IPS-20b (cell line): Measurements from ENCODE around the gene PLAAT5.
"Not testable (repeated sequence)": the region's sequence is repeated elsewhere in the genome, so short reads cannot be mapped to it uniquely, and the experiment has no call there.

Source experiments
- H3K27ac ChIP-seq: one replicate; pipeline ENCODE4 v1.5.1; 2013; ENCODE audit warnings: low read length
- H3K27me3 ChIP-seq: 2 replicates; pipeline ENCODE4 v1.6.1; 2013; ENCODE audit warnings: mild to moderate bottlenecking, low read length, inconsistent platforms; ENCODE audit not compliant: insufficient read depth
- H3K36me3 ChIP-seq: 2 replicates; pipeline ENCODE4 v1.6.1; 2013; ENCODE audit warnings: low read depth, mild to moderate bottlenecking, inconsistent platforms, low read length, moderate library complexity; ENCODE audit not compliant: insufficient read depth
- H3K4me1 ChIP-seq: 2 replicates; pipeline ENCODE4 v1.6.1; 2013; ENCODE audit warnings: mild to moderate bottlenecking, control low read depth, inconsistent platforms, low read length, moderate library complexity; ENCODE audit not compliant: insufficient read depth
- H3K4me3 ChIP-seq: 2 replicates; pipeline ENCODE4 v1.5.1; 2013; ENCODE audit warnings: mild to moderate bottlenecking, low read length, inconsistent platforms
- H3K9ac ChIP-seq: 2 replicates; pipeline ENCODE4 v1.6.1; 2013; ENCODE audit warnings: low read depth, mild to moderate bottlenecking, inconsistent platforms, low read length, moderate library complexity
- H3K9me3 ChIP-seq: 2 replicates; pipeline ENCODE4 v1.6.1; 2013; ENCODE audit warnings: mild to moderate bottlenecking, low read depth, low read length, inconsistent platforms; ENCODE audit not compliant: insufficient read depth

Gene PLAAT5

DNA sequence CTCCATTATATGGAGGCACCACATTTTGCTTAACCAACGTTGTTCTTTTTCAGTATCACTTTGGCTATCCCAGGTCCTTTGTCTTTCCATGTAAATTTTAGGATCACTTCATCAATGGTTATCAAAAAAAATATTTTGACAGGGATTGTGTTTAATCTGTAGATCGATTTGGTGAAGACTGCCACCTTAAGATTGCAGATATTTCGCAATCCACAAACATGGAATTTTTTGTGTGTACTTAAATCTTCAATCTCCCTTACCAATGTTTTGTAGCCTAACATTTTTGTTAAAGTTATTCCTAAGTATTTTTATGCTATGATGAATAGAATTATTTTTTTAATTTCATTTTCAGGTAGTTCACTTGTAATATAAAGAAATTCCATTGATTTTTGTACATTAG, 18.6 kb downstream of the PLAAT5 start:
- no peaks in the 10 kb centered on the region for H3K27me3 ChIP-seq
- H3K27ac ChIP-seq: no peak overlapping the region
- no peak overlapping the region for H3K9ac ChIP-seq
- H3K9me3 ChIP-seq: peaks cover 13% of the 10 kb centered on the region
- no peaks in the 10 kb centered on the region for H3K36me3 ChIP-seq
- no peaks in the 10 kb centered on the region for H3K4me1 ChIP-seq
- no peak overlapping the region for H3K4me3 ChIP-seq

DNA sequence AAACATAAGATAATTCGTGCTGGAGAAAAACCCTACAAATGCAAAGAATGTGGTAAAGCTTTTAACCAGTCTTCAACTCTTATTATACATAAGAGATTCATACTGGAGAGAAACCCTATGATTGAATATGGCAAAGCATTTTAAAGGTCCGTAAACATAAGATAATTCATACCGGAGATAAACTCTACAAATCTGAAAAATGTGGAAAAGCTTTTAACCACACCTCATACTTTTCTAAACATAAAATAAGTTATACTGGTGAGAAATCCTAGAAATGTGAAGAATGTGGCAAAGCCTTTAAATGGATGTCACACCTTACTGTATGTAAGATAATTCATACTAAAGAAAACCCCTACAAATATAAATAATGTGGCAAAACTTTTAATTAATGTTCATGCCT, 20.7 kb downstream of the PLAAT5 start:
- Histone ChIP-seq H3K27me3 (no peaks in the 10 kb centered on the region), H3K36me3 (no peaks in the 10 kb centered on the region), H3K4me3 (no peak overlapping the region), H3K27ac (no peak overlapping the region), H3K9me3 (no peaks in the 10 kb centered on the region), H3K9ac (no peak overlapping the region), H3K4me1 (no peaks in the 10 kb centered on the region)

DNA sequence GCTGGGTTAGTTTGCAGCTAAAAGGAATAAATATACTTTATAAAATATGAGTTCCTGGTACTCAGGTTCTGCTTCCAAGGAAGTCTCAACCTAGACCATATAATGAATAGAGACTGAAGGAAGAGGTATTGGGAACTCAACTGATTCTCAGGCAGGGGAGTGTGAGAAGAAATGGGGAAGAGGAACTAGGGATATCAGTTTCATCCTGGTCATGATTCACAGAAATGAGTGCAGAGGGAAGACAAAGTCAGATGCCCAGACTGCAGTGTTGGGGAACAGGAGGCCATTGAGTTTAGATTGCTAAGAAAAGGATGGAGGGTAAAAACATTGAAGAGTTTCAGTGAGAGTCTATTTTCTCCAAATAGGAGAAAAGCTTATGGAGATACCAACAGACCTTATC, 28.8 kb downstream of the PLAAT5 start:
- H3K4me1 ChIP-seq: peaks cover 11% of the 10 kb centered on the region; the same call in 1 of the 2 replicates
- no peak overlapping the region for H3K27ac ChIP-seq
- H3K4me3 ChIP-seq: no peak overlapping the region
- H3K9ac ChIP-seq: no peak overlapping the region
- H3K36me3 ChIP-seq: no peaks in the 10 kb centered on the region
- H3K27me3 ChIP-seq: no peaks in the 10 kb centered on the region
- no peaks in the 10 kb centered on the region for H3K9me3 ChIP-seq

DNA sequence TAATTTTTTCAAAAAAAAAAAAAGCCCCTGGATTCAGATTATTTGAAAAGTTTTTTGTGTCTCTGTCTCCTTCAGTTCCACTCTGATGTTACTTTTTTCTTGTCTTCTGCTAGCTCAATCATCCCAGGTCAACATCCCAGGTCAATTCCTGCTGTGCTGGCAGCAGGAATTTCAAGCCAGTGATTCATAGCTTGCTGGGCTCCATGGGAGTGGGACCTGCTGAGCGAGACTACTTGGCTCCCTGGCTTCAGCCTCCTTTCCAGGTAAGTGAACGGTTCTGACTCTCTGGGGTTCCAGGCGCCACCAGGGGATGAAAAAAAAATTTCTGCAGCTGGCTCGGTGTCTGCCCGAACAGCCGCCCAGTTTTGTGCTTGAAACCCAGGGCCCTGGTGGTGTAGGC, 31.4 kb downstream of the PLAAT5 start:
- Histone ChIP-seq H3K9me3 (no peaks in the 10 kb centered on the region), H3K27ac (no peak overlapping the region)

DNA sequence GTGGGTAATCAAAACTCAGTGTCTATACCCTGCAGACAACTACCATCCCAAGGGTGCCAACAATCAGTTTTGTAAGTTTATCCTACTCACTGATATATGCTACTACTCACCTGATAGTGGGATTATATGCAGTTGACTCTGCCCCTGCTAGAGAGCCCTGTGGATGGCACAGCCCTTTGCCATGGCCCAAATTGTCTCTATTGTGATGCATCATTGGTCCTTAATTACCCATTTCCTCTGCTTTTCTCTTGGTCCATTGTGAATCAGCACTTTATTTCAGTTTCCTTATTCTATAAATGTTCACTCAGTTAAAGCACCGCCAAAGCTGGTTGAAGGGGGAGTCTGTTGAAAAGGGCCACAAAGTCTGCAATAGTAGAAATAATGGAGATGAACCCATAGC, 42.3 kb downstream of the PLAAT5 start:
- Histone ChIP-seq H3K36me3 (no peaks in the 10 kb centered on the region), H3K9me3 (no peaks in the 10 kb centered on the region), H3K4me3 (peak overlapping the region; percentile 42; the same call in 1 of the 2 replicates), H3K9ac (peak overlapping the region; percentile 10; the same call in 1 of the 2 replicates), H3K27me3 (no peaks in the 10 kb centered on the region), H3K27ac (no peak overlapping the region), H3K4me1 (peaks cover 23% of the 10 kb centered on the region)

More for the DNA sequence above, 31.4 kb downstream of the PLAAT5 start:
- H3K4me1 ChIP-seq: peaks cover 11% of the 10 kb centered on the region; the same call in 1 of the 2 replicates
- no peaks in the 10 kb centered on the region for H3K27me3 ChIP-seq
- H3K36me3 ChIP-seq: no peaks in the 10 kb centered on the region
- no peak overlapping the region for H3K4me3 ChIP-seq
- no peak overlapping the region for H3K9ac ChIP-seq

DNA sequence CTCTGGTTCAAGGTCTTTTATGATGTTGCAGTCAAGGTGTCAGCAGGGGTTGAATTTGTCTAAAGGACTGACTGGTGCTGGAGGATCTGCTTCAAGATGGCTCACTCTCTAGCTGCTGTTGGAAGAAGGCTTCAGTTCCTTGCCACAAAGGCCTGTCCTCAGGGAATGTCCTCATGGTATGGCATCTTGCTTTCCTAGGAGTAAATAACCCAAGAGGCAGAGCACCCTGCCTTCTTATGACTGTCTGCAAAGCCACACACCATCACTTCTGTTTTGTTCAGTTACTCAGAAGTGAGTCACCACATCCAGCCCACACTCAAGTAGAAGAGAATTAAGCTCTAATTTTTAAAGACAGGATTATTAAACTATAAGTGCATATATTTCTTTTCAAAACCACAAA, 45.2 kb downstream of the PLAAT5 start:
- Histone ChIP-seq H3K27me3 (no peaks in the 10 kb centered on the region), H3K9me3 (no peaks in the 10 kb centered on the region), H3K9ac (no peak overlapping the region), H3K4me3 (no peak overlapping the region), H3K36me3 (no peaks in the 10 kb centered on the region), H3K4me1 (peaks cover 15% of the 10 kb centered on the region), H3K27ac (no peak overlapping the region)

DNA sequence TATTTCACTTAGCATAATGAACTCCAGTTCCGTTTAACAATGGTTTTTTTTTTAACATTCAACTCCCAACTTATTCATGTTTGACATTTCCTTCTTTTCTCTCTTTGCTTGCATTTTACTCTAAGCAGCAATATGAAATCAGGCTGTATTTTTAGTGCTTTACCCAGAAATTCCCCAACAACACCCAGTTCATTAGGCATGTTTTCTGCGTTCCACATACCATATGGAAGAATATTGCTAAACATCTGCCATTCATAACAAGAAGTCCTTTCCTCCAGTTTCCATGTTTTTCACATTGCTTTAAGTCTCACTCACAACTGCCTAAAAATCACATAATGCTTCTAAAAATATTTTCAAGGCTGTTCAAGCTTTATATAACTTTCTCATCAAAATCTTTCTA, 45.8 kb downstream of the PLAAT5 start:
- H3K9me3 ChIP-seq: no peaks in the 10 kb centered on the region
- H3K4me3 ChIP-seq: no peak overlapping the region
- no peak overlapping the region for H3K9ac ChIP-seq
- no peaks in the 10 kb centered on the region for H3K36me3 ChIP-seq
- H3K27ac ChIP-seq: no peak overlapping the region
- H3K4me1 ChIP-seq: peaks cover 15% of the 10 kb centered on the region
- H3K27me3 ChIP-seq: no peaks in the 10 kb centered on the region

DNA sequence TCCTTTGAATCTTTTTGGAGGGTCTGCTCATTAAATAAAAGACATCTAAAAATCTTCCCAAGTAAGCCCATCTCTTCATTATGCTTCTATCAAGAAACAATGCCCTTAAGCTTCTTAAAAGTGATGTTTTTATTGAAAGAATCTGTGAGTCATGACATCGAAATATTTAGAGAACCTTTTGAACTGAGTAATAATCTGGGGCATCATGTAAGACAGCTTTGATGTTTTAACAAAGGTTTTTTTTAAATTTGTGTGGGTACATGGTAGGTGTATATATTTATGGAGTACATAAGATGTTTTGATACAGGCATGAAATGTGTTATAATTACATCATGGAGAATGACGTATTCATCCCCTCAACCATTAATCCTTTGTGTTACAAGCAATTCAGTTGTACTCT, 46.8 kb downstream of the PLAAT5 start:
- Histone ChIP-seq H3K9ac (no peak overlapping the region), H3K4me3 (no peak overlapping the region), H3K4me1 (peaks cover 13% of the 10 kb centered on the region), H3K27ac (no peak overlapping the region), H3K9me3 (no peaks in the 10 kb centered on the region), H3K27me3 (no peaks in the 10 kb centered on the region), H3K36me3 (no peaks in the 10 kb centered on the region)

DNA sequence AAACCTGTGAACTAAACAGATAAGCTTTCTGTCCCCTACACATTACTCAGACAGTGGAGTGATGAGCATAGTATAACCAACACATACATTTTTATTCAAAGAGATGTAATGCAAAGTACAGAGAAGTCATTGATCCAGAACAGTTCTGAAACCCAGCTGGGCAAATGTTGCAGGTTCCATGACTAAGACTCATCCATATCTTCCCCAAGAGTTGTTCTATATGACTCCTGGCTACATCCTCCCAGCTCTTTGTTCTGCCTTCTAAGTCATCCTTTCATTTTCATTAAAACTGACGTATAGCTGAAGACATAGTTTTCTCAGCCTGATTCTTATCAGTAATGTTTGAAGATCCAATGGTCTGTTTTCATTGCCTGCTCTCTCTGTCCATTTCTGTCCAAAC, 47.3 kb downstream of the PLAAT5 start:
- H3K27me3 ChIP-seq: no peaks in the 10 kb centered on the region
- H3K4me3 ChIP-seq: no peak overlapping the region
- H3K4me1 ChIP-seq: peaks cover 8% of the 10 kb centered on the region; the same call in 1 of the 2 replicates
- H3K27ac ChIP-seq: no peak overlapping the region
- H3K36me3 ChIP-seq: no peaks in the 10 kb centered on the region
- no peak overlapping the region for H3K9ac ChIP-seq
- no peaks in the 10 kb centered on the region for H3K9me3 ChIP-seq

DNA sequence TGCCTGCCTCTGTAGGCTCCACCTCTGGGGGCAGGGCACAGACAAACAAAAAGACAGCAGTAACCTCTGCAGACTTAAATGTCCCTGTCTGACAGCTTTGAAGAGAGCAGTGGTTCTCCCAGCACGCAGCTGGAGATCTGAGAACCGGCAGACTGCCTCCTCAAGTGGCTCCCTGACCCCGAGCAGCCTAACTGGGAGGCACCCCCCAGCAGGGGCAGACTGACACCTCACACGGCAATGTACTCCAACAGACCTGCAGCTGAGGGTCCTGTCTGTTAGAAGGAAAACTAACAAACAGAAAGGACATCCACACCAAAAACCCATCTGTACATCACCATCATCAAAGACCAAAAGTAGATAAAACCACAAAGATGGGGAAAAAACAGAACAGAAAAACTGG, 55.1 kb downstream of the PLAAT5 start:
- not testable (repeated sequence) for H3K36me3 ChIP-seq, H3K27me3 ChIP-seq, H3K4me3 ChIP-seq

DNA sequence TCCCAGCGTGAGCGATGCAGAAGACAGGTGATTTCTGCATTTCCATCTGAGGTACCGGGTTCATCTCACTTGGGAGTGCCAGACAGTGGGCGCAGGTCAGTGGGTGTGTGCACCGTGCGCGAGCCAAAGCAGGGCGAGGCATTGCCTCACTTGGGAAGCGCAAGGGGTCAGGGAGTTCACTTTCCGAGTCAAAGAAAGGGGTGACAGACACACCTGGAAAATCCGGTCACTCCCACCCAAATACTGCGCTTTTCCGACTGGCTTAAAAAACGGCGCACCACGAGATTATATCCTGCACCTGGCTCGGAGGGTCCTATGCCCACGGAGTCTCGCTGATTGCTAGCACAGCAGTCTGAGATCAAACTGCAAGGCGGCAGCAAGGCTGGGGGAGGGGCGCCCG, 55.6 kb downstream of the PLAAT5 start:
- H3K27ac ChIP-seq, H3K4me3 ChIP-seq, H3K36me3 ChIP-seq, H3K9me3 ChIP-seq, H3K9ac ChIP-seq, H3K4me1 ChIP-seq, H3K27me3 ChIP-seq: not testable (repeated sequence)

More for the DNA sequence above, 55.1 kb downstream of the PLAAT5 start:
- H3K27ac ChIP-seq, H3K9ac ChIP-seq, H3K4me1 ChIP-seq, H3K9me3 ChIP-seq: not testable (repeated sequence)

DNA sequence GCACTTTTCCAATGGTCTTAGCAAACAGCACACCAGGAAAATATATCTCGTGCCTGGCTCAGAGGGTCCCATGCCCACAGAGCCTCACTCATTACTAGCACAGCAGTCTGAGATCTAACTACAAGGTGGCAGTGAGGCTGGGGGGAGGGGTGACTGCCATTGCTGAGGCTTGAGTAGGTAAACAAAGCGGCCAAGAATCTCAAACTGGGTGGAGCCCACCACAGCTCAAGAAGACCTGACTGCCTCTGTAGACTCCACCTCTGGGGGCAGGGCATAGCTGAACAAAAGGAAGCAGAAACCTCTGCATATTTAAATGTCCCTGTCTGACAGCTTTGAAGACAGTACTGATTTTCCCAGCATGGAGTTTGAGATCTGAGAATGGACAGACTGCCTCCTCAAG, 60.2 kb downstream of the PLAAT5 start:
- H3K4me1 ChIP-seq, H3K27ac ChIP-seq, H3K36me3 ChIP-seq, H3K9ac ChIP-seq, H3K4me3 ChIP-seq, H3K9me3 ChIP-seq, H3K27me3 ChIP-seq: not testable (repeated sequence)
